Measurements from ENCODE around the gene BLACAT1. TPM values are rescaled to one million over a fixed set of nuclear protein-coding genes. Genes with fewer than 3 reads are reported as not detected.
A peak's percentile ranks its signal among the peaks of the same experiment; 100 is the strongest.

BLACAT1 gene
- total RNA-seq, 1 experiment from 2014 or later: 0.31 TPM

DNA sequence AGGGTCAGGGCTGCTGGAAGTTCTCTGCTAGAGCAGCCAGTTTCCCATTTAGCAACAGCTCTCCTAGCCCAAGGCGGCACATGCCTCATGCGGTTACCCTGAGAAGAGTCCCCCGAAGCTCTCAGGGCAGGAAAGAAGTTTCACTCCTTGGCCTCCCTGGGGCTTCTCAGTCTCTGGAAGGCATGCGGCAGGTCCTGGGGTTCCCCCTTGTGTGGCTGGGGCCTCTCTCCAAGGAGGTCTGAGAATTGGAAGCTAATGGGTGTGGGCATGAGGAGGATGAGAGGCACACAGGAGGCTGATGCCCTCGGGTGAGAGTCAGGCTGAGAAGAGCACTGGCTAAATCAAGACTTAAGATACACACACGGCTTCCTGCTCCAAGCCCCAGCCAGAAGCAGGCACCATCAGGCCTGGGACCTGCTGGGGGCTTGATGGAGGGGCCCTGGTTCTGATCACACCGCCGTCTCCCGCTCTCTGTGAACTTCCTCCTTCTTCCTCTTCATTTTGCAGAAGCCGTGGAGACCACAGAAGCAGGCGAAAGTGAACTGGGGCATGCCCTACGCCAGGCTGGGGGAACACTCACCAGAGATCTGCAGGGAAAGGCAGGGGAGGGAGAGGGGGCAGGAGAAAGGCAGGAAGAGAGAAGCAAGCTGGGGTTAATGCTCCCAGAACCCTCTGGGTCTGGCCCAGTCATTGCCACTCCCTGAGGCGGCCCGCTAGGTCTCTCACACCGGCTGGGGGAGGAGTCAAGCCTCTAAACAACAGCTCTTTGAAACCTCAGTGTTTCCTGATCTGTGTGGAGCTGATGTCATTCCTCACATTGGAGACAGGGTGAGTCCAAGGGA lies 15.1 kb downstream of the BLACAT1 start:
- no peak for DNase-seq (ENCODE audit: low read depth, low spot score)
- CTCF ChIA-PET: no interaction called here

DNA sequence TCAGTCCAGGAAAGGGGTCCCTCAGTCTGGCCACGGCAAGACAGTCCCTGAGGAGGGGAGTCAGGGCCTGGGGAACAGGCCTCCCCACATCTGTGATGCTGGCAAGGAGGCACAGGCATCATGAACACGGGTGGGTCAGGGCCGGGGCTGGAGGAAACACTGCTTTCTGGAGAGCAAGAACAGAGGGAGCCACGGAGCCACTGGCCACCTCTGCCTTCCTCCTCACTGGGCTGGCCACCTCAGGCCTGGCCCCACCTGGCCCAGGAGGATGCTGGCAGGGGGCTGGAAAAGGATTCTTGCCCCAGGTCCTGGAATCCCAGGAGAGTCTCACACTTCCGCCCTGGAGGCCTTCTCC lies 15.7 kb downstream of the BLACAT1 start:
- in situ Hi-C loops (cut with HindIII; ENCODE audit: low pct_unique_long_range_greater_than_20kb, low sequenced_read_pairs): no loop called here
- CTCF ChIA-PET: no interaction called here
- POLR2A ChIA-PET: no interaction called here
- ATAC-seq: no peak
- Histone ChIP-seq H3K27ac (ENCODE audit: low read length) (no peak overlapping the region), H3K9me3 (ENCODE audit: control insufficient read depth, insufficient read depth, low read depth, low read length) (no peaks in the 10 kb centered on the region), H3K4me3 (ENCODE audit: low read depth in 2 of 2, low read length in 2 of 2) (no peak overlapping the region), H3K36me3 (ENCODE audit: control insufficient read depth, insufficient read depth, low read length) (no peaks in the 10 kb centered on the region), H3K27me3 (ENCODE audit: control insufficient read depth, insufficient read depth, low read length) (peaks cover 5% of the 10 kb centered on the region), H3K4me1 (ENCODE audit: control insufficient read depth, insufficient read depth, low read length) (peaks cover 8% of the 10 kb centered on the region)
- intact Hi-C loops (cut with micrococcal nuclease; ENCODE audit: unreplicated experiment): no loop called here
- BruUV-seq (replicated peaks): no TSS peak
- TF ChIP-seq, protein P1, sequence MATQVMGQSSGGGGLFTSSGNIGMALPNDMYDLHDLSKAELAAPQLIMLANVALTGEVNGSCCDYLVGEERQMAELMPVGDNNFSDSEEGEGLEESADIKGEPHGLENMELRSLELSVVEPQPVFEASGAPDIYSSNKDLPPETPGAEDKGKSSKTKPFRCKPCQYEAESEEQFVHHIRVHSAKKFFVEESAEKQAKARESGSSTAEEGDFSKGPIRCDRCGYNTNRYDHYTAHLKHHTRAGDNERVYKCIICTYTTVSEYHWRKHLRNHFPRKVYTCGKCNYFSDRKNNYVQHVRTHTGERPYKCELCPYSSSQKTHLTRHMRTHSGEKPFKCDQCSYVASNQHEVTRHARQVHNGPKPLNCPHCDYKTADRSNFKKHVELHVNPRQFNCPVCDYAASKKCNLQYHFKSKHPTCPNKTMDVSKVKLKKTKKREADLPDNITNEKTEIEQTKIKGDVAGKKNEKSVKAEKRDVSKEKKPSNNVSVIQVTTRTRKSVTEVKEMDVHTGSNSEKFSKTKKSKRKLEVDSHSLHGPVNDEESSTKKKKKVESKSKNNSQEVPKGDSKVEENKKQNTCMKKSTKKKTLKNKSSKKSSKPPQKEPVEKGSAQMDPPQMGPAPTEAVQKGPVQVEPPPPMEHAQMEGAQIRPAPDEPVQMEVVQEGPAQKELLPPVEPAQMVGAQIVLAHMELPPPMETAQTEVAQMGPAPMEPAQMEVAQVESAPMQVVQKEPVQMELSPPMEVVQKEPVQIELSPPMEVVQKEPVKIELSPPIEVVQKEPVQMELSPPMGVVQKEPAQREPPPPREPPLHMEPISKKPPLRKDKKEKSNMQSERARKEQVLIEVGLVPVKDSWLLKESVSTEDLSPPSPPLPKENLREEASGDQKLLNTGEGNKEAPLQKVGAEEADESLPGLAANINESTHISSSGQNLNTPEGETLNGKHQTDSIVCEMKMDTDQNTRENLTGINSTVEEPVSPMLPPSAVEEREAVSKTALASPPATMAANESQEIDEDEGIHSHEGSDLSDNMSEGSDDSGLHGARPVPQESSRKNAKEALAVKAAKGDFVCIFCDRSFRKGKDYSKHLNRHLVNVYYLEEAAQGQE (IDR thresholded peaks at IDR 0.05; ENCODE audit: insufficient read depth in 1 of 2, low read depth in 2 of 2, low read length in 1 of 2): no peak
- TF ChIP-seq CTCF (IDR thresholded peaks at IDR 0.05) (no peak), SIN3A (IDR thresholded peaks at IDR 0.05; ENCODE audit: borderline replicate concordance, insufficient read depth, low read depth, low read length) (no peak), POLR2AphosphoS5 (IDR thresholded peaks at IDR 0.05; ENCODE audit: low read depth, low read length) (no peak), TCF7L2 (IDR thresholded peaks at IDR 0.05; ENCODE audit: low read depth, low read length) (no peak)
- no peak for DNase-seq (ENCODE audit: low read depth, low spot score)

More for the DNA sequence above, 15.1 kb downstream of the BLACAT1 start:
- TF ChIP-seq POLR2AphosphoS5 (IDR thresholded peaks at IDR 0.05; ENCODE audit: low read depth, low read length) (no peak), SIN3A (IDR thresholded peaks at IDR 0.05; ENCODE audit: borderline replicate concordance, insufficient read depth, low read depth, low read length) (no peak), CTCF (IDR thresholded peaks at IDR 0.05) (no peak), TCF7L2 (IDR thresholded peaks at IDR 0.05; ENCODE audit: low read depth, low read length) (no peak)
- TF ChIP-seq, protein P1 (IDR thresholded peaks at IDR 0.05; ENCODE audit: insufficient read depth in 1 of 2, low read depth in 2 of 2, low read length in 1 of 2): no peak
- Histone ChIP-seq H3K27me3 (ENCODE audit: control insufficient read depth, insufficient read depth, low read length) (peaks cover 2% of the 10 kb centered on the region), H3K4me1 (ENCODE audit: control insufficient read depth, insufficient read depth, low read length) (peaks cover 8% of the 10 kb centered on the region), H3K27ac (ENCODE audit: low read length) (peak overlapping the region; percentile 34; the same call in 1 of the 2 replicates), H3K9me3 (ENCODE audit: control insufficient read depth, insufficient read depth, low read depth, low read length) (no peaks in the 10 kb centered on the region), H3K36me3 (ENCODE audit: control insufficient read depth, insufficient read depth, low read length) (no peaks in the 10 kb centered on the region), H3K4me3 (ENCODE audit: low read depth in 2 of 2, low read length in 2 of 2) (no peak overlapping the region)
- intact Hi-C loops (cut with micrococcal nuclease; ENCODE audit: unreplicated experiment): no loop called here
- in situ Hi-C loops (cut with HindIII; ENCODE audit: low pct_unique_long_range_greater_than_20kb, low sequenced_read_pairs): no loop called here
- peak; percentile 57 for ATAC-seq
- BruUV-seq (replicated peaks): no TSS peak
- POLR2A ChIA-PET: no interaction called here

Measured in Panc1 (cell line).